ENCODE measurements around the gene SLC35F1. TPM values are rescaled to one million over a fixed set of nuclear protein-coding genes. Genes with fewer than 3 reads are reported as not detected.
"Not testable (repeated sequence)": the region's sequence is repeated elsewhere in the genome, so short reads cannot be mapped to it uniquely, and the experiment has no call there.

The SLC35F1 gene
- not detected in 2 replicates for total RNA-seq (2014; rRNA removed; shearing (Covaris generic))

DNA sequence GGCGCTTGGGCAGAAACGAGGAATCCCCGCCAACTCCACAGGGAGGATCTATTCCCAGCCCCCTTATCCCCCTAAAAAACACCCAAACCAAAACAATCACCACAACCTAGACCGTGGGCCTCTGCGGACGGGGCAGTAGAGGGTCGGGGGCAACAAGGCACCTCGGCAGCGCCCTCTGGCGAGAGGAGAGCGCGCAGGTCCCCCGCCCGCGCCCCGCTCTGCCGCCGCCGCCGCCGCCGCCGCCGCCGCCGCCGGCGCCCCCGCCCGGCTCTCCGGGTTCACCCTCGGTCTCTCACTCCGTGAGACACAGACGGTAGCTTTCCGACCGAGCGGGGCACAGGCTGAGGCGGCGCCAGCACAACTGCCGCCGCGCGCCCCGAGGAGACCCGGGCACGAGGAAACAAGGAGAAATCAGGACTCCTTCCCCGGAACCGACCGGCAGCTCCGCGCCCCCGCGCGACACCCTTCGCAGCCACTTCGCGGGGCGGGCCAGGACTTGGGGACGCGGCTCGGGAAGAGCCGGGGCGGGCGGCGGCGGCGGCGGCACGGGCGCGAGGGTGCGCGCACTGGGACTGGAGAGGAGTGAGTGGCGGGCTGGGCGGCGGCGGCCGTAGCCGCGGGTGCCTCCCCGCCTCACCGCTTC is at the start of gene SLC35F1:
Gene SLC35F1, plus strand, starts transcription at position 307 of the 643 bp plus-strand sequence.
- DNase-seq (ENCODE audit: low spot score): no peak

DNA sequence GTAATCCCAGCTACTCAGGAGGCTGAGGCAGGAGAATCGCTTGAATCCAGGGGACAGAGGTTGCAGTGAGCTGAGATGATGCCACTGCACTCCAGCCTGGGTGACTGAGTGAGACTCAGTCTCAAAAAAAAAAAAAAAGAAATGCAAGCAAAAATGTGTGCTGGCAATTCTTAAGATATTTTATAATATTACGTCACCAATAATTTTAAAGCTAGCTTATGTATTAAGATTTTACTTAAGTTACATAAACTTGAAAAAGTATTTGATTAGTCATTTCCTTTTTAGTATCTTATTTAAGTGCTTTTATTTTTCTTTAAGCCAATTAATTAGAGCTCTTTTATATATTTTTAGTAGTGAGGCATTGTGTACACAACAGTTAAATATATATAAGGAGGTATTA is 48.5 kb upstream of the SLC35F1 start:
- DNase-seq (ENCODE audit: low spot score): not testable (repeated sequence)

DNA sequence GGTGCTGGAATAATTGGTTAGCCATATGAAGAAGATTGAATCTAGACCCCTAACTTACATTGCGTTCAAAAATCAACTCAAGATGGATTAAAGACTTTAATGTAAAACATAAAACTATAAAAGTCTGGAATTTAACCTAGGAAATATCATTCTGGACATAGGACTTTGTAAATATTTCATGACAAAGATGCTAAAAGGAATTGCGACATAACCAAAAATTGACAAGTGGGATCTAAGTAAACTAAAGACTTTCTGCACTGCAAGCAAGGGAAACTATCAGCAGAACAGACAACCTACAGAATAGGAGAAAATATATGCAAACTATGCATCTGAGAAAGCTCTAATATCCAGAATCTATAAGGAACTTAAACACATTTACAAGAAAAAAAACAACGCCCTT is 45.5 kb upstream of the SLC35F1 start:
- no peak for DNase-seq (ENCODE audit: low spot score)

DNA sequence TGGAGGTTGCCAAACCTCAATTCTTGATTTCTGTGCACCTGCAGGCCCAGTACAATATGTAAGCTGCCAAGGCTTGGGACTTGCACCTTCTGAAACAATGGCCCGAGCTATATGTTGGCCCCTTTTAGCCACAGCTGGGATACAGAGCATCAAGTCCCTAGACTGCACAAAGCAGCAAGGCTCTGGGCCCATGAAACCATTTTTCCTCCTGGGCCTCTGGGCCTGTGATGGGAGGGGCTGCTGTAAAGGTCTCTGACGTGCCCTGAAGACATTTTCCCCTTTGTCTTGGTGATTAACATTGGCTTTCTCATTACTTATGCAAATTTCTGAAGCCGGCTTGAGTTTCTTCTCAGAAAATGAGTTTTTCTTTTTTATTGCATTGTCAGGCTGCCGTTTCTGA is 40.5 kb upstream of the SLC35F1 start:
- DNase-seq (ENCODE audit: low spot score): no peak

DNA sequence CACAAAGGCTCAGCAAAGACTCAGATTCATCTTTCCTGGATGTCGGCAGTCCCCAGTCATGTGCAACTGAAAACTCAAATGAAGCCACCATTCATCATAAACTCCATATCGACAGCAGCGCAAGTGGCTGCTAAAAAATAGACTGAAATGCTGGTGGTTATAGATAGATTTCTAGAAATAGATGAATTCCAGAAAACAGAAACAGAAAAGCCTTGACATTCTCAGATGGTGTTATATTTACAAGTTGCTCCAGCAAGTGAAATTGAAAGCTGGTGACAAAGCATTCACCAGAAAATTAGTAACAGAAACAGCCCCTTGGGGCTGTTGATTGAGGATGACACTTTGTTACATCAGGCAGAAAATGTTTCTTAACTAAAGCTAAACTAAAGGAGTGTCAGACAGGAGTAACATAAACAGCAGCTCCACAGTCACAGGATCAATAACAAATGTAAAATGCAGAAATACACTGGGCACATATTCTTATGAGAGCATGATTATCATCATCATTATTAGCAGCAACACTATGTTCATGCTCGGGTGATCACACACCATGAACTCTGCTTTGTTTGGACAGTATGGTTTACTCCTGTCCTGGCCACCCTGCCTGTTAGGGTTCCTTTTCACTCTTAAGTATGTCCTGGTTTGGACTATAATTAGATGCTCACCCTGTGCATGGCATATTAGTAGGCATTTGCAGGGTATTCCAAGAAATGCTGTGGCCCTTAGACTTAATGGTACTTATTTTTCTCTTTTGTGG is 36.4 kb upstream of the SLC35F1 start:
- no peak for DNase-seq (ENCODE audit: low spot score)

DNA sequence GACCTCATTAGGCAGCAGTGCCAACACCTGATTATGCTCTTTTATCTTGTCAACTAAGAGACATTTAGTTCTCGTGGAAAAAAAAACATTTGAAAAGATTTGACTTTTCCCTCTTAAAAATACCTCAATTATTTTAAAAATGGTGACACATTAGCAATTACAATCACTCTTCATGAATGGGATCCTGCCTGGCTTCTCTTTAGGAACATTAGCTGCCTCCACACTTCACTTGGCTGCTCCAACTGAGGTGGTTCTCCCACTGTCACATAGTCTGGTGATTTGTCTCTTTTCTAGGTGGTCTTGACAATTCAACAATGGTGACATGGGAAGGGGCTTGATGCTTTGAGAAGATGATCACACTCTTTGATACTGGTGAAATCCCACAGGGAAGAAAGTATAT is 26.2 kb upstream of the SLC35F1 start:
- no peak for DNase-seq (ENCODE audit: low spot score)

DNA sequence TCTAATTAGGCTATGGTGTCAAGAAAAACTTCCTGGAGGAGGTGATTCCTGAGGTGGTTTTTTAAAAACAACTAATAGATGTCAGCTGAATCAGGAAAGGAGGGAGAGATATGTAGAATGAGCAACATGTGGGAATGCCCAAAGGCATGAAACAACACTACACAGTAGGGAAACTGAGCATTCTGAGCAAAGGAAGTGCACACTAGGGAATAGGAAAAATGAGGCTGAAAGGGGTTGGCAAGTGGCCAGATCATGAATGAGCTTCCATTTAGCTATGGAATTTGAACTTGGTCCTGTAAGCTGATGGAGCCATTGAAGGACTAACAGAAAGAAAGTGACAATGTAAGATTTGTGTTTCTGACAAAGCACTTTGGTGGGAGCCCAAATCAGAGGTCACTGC is 16.9 kb upstream of the SLC35F1 start:
- DNase-seq (ENCODE audit: low spot score): no peak

DNA sequence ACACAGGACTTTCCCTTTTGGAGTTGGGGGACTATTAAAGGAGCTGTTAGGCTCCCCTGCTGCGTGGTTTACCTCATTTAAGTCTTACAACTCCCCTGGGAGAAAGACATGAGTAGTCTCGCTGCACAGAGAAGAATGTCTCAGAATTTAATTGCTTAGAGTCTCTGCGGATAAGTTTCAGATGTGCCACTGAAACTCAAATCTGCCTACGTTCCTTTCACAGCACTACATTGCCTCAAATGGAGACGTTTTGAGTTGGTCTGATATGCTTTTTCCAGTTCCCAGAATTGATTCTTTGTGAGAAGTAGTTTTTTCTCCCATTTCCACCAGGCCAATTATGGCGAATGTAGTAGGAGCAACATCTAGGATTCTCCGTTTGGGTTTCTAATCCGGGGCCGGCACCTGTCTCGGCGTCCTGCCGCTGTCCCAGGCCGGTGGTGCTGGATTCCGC is 532 bp upstream of the SLC35F1 start:
- DNase-seq (ENCODE audit: low spot score): no peak

DNA sequence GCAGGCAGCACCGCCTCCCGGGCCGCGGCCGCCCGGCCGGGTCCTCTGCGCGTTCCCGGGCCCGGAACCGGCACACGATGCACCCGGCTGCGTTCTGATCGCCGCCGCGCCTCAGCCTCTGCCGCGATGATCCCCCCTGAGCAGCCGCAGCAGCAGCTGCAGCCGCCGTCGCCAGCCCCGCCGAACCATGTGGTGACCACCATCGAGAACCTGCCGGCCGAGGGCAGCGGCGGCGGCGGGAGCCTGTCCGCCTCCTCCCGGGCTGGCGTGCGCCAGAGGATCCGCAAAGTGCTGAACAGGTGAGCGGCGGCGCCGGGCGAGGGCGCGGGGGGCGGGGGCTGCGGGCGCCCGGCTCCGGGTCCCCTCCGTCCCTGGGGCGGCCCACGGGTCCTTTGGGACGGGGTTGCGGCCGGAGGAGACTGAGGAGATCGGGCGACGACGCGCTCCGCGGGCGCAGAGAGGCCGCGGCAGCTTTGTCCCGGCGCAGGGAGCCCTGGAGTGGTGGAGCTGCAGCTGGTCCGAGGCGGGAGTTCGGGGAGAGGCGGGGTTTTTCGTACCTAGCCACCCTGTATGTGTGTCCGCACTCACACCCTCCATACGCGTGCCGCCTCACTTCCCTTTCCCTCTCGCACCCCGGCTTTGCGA is 659 bp downstream of the SLC35F1 start:
- no peak for DNase-seq (ENCODE audit: low spot score)

DNA sequence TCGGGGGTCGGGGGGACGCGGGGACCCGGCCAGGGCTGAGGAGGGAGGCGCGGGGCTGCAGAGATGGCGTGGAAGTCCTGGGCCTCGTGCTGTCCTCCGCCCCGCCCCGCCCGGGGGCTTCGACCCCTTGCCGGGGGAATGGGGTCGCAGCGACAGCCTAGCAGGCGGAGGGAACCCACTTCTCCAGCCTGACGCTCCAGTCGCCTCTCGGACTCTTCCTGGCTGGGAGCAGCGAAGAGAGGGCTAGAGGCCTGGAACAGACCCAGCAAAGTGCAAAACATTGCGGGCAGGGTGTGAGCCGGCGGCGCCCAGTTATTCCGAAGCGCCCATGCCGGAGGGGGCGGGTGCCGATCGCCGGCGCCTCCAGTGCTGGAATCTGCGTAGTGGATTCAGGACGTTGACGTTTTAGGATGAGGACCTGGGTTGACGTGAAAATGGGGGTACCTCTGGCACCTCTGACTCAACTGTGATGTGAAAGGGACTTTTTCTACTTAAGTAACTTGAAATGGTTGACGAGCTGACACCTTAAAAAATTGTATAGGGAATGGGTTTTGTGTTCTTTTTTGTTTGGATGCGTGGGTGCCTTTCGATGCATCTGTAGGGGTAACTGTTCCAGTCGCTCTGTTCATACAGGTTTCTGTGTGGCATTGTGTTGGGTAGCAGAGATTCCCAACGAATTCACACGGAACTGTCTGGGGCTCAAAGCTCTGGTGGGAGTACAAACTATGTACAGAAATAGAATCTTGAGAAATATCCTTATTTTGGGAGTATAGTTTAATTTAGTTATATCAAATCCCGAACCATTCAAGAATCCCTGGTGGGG is 1.4 kb downstream of the SLC35F1 start:
- DNase-seq (ENCODE audit: low spot score): no peak

DNA sequence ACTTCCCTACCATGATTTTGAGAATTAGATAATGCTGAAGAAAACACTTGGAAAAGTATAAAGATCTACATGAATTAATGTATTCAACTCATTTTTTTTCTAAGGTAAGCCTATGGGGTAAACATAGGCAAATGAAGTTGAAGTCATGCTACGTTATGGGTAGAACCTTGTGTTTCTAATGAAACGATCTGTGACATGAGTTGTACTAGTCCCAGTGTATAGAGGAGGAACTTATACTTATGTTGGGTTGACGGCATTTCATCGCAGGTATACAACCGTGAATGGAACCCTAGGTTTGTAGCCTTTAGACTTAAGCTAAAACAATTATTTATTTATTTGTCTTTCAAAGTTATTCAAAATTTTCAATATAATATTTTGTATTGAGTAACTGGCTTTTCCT is 2.6 kb downstream of the SLC35F1 start:
- no peak for DNase-seq (ENCODE audit: low spot score)

DNA sequence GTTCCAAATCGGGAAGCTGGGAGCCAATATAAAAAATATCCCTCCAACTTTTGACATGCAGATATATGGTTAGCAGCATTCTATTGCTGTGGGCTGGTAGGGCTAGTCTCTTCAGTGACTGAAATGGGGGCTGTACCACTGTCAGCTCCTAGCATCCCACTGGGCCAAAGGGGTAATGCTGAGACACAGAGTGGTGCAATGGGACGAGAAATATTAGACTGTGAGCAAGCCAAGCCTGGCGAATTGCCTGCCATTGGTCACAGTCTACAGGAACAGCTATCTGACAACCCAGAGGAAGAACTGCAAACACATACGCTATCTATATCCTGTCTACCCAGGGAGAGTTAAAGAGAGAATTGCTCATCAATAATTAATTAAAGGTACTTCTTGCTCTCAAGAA is 3.5 kb downstream of the SLC35F1 start:
- DNase-seq (ENCODE audit: low spot score): no peak

DNA sequence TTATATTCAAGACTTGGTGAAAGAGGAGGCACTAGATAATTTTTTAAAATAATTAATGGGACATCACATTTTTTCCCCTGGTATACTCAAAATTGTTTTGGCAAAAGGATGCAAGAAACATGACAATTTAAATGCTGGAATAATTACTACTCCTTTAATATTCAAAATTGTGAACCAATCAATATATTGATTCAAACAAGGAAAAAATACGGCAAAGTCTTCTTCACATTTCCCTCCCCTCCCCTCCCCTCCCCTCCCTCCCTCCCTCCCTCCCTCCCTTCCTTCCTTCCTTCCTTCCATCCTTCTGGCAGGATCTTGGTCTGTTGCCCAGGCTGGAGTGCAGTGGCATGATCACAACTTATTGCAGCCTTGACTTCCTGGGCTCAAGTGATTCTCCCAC is 4.1 kb downstream of the SLC35F1 start:
- DNase-seq (ENCODE audit: low spot score): no peak

DNA sequence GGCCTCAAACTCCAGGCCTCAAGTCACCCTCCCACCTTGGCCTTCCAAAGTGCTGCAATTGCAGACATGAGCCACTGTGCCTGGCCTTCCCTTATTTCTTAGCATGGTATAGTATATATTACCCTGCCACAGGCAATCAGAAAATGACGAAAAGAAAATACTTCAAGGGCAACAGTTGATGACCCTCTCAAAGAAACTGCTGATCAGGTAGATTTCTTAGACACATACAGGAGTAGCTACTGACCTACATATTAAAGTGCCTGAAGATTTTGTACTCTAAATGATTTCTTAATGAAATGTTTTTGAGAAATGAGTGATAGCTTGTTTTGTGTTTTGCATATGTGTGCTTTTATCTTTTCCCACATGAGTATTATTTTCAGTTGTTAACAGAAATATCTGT is 4.6 kb downstream of the SLC35F1 start:
- no peak for DNase-seq (ENCODE audit: low spot score)

DNA sequence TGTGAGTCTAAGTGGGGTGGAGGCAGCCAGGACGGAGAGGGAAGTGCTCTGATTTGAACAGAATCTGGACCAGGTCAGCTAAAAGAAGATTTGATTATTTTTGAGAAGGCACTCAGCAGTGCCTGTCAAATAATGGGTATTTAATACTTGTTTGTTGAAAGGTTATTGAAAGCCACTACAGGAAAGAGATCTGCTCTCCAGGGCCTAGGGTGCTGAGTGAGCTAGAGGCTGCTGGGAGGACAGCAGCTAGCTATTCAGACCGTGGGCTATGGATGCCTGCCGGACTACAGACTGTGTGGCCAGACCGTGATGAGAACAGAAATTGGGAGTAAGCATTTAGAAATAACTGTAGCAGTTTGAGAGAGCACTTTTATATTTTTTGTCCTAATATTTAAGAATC is 8.8 kb downstream of the SLC35F1 start:
- no peak for DNase-seq (ENCODE audit: low spot score)

DNA sequence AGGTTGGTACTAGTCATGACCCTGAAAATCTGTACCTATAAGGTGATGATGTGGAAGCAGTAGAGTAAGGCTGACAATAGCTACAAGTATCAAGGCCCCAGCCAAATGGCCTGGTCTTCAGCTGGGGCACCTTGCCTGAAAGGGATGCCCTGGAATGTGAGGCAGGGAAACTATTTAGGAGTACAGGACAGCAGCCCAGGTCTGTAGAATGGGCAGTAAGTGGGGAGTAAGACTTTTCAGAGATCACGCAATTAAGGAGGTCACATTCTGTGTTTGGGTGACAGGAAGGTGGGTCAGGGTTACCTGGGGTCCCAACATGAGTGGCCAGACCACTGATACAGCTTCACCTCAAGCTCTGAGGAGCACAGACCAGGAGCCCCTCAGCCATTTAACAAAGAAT is 9.4 kb downstream of the SLC35F1 start:
- no peak for DNase-seq (ENCODE audit: low spot score)

DNA sequence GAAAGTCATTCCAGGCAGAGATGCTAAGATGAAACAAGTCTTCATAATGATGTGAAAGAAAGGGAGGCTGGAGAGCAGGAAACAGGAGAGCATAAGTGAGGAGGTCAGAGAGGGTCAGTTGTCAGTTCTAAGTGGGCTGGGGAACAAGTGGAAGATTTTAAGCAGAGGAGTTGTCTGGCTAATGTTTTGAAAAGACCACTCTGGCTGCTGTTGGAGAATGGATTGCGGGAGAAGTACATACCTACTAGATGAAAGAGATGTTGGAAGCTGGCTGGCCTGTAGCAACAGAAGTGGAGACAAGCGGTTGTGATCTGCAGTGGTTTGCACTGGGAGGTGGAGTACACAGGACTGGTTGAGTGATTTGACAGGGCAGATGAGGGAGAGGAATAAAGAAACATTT is 10.1 kb downstream of the SLC35F1 start:
- DNase-seq (ENCODE audit: low spot score): no peak

DNA sequence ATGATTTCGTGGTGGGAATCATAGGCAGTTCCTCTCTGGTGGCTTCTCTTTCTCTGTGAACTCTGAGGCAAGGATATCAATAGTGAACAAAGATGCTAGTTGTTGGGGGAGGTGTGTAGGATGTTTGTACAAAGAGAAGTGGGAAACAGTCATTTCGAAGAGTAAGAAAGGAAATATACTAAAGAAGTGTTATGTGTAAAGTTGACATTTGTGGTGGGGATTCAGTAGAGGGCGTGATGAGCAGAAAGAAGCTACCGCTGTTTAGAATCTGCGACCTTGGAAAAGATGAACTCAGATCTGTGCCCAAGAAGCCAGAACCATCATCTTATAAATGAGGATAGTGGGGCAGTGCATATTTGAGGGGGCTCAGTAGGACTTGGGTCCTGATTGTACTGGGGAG is 11.4 kb downstream of the SLC35F1 start:
- no peak for DNase-seq (ENCODE audit: low spot score)

DNA sequence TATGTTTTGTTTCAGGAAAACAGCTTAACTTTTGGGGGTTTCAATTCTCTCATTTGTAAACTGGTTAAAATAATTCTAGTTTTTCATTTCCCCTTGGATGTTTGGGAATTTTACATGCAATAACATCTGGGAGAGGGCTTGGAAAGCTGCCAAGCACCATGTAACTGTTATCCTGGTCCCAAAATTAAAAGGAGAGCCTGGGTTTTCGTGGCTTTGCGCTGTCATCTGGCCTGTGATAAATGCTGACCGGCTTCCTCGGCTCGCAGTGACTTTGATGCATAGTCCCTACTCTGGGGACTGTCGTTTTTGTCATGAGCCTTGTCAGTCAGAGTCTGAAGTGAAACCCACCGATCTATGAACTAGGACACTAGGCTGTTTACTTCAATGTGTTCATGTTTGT is 12.2 kb downstream of the SLC35F1 start:
- no peak for DNase-seq (ENCODE audit: low spot score)

DNA sequence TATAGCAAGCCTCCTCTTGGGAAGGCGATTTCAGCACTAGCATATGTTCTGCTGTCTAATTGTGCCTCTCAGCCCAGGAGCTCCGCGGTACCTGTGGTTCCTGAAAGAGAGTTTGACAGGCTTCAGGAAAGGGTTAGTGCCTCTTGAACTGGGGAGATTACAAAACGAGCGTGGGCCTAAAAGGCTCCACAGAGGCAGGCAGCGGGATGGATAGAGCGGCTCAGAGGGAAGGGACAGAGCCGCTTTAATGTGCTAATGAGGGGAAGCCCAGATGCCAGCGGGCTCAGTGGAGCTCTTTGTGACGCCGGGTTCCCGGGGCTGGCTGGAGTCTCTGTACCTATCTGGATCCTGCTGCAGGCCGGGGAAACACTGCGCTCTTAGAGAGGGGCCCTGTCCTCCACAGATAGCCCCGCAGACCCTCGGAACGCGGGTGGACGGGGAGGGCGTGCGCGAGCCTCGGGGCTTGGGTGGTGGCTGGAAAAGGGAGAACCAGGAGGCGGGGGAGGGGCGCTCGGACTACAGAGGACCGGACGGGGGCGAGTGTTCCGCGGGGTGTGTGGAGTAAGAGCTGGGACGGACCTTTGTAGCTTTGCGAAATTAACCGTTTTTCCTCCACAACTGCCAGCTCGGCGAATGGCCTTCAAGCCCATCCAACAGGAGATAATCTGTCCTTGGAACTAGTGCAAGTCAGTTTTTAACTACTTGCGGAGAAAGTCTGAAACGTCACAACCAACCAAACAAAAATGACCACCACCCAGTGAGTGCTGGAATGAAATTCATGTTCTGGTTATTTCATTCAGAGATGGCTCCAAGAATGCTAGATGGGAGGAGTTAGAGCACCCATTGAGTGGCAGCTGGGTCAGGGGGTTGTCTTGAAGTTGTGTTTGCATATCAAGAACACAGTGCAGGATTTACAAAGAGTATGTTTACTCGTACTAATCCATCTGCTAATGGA is 13.0 kb downstream of the SLC35F1 start:
- no peak for DNase-seq (ENCODE audit: low spot score)

DNA sequence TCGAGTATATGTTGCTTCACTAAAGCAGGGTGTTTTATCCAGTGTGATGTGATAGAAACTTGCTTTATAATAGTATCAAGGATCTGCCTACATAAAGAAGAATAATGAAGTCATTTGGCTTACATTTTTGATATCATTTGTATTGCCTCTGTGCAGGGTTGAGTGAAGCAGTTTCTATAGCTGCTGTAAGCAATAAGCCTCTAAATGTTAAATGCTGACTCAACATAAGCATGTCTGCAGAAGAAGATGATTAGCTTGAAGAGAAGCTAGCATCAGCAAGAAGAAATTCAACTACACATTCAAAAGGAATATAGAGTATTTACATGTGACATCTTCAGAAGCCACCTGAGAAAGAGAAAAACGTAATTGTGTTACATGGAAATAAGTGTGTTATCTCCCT is 17.6 kb downstream of the SLC35F1 start:
- DNase-seq (ENCODE audit: low spot score): no peak
